HL-60 (cell line): ENCODE data around the gene STAP1.

Experiments used
- DNase-seq, 2 experiments: peaks; one replicate each; pipeline ENCODE4 v3.0.0-alpha.2; 2010 to 2020; ENCODE audit warnings: low read depth in 1 of 2, low spot score in 1 of 2
- H3K27ac ChIP-seq: fragments of 250-450 bp; sonication (Bioruptor Pico); replicated peaks from 2 replicates; pipeline ENCODE4 v1.5.1; 2020; ENCODE audit warnings: mild to moderate bottlenecking, moderate library complexity
- H3K27me3 ChIP-seq: fragments of 250-450 bp; sonication (Bioruptor Pico); 2 replicates; pipeline ENCODE4 v1.5.1; 2021; ENCODE audit warnings: mild to moderate bottlenecking, moderate library complexity; ENCODE audit not compliant: insufficient read depth, poor library complexity, severe bottlenecking
- H3K4me3 ChIP-seq: replicated peaks from 2 replicates; pipeline ENCODE4 v1.5.1; 2011; ENCODE audit warnings: mild to moderate bottlenecking, control low read depth, low read length; ENCODE audit not compliant: insufficient read depth
- GABPA ChIP-seq: IDR thresholded peaks from 2 replicates; pipeline ENCODE4 v1.6.1; 2012; ENCODE audit warnings: low read depth
- POLR2AphosphoS5 ChIP-seq: IDR thresholded peaks from 2 replicates; pipeline ENCODE4 v1.6.1; 2012; ENCODE audit warnings: low read depth
- SPI1 ChIP-seq: IDR thresholded peaks from 2 replicates; pipeline ENCODE4 v1.6.1; 2012; ENCODE audit warnings: low read depth, mild to moderate bottlenecking, borderline replicate concordance
- TF ChIP-seq, protein P1 (sequence below): IDR thresholded peaks from one replicate; pipeline ENCODE4 v1.5.1; 2011; ENCODE audit warnings: low read length, control low read depth, inconsistent platforms; ENCODE audit not compliant: insufficient read depth
- TF ChIP-seq, protein P2 (sequence below): IDR thresholded peaks from 2 replicates; pipeline ENCODE4 v1.6.1; 2012; ENCODE audit warnings: low read depth; ENCODE audit not compliant: insufficient replicate concordance

STAP1 gene

DNA sequence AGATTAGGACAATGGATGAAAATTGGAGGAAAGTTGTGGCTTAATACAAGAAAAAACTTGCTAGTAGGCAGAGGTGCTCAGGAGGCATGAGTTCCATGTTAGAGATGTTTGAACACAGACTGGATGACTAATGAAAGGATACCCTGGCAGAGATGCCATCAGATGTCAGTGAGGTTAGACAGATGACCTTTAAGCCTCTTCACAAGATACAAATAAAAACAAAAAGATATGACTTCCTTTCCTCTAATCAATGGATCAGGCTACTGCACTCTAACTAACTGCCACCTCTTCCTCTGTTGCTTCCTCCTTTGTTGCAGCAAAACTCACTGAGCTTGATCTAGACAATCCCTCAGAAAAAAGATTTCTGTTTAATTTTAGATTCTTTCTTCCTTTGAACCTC is 14.7 kb downstream of the STAP1 start:
- Histone ChIP-seq H3K4me3 (no peak overlapping the region), H3K27ac (no peak overlapping the region)

DNA sequence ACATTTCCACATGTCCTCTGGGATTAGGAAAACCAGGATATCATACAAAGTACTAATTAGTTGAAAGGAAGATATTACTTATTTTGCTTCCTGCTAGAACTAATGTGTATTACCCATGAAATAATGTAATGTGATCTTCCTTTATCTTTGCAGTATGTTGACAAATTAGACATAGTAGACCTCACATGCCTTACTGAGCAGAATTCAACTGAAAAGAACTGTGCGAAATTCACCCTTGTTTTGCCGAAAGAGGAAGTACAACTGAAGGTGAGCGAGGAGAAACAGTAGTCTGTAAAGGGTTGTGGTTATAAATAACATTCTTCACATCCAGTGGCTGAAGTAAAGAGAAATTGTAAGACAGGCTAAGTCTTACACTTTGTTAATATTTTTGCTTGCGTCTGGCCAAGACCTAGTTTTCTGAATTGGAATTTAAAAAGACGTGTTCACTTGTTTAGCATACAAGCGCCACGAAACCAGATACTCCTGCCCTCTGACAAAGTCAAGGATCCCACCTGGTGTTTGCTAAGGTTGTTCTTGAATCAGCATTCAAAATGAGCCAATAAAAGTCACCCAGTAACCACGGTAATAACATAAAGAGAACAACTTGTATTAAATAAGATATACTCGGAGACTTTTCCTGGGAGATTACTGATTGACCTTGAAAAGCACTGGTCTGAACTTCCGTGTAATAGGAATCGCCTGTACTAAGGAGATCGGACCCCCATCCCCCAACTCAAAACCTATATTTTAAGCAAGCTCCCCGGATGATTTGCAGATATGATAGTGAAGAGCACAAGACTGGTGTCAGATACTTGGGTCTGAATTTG is 16.9 kb downstream of the STAP1 start:
- TF ChIP-seq GABPA (no peak), SPI1 (peak; percentile 73; the same call in 1 of the 2 replicates)
- Histone ChIP-seq H3K27ac (peak overlapping the region; percentile 63), H3K27me3 (no peaks in the 10 kb centered on the region), H3K4me3 (peak overlapping the region; percentile 16)
- peak; percentile 21 to 63 for DNase-seq

More for the DNA sequence above, 14.7 kb downstream of the STAP1 start:
- H3K27me3 ChIP-seq, result no peaks in the 10 kb centered on the region
- TF ChIP-seq POLR2AphosphoS5, result no peak
- no peak for TF ChIP-seq GABPA
- TF ChIP-seq SPI1, result no peak; the same call in 1 of the 2 replicates
- no peak for DNase-seq

DNA sequence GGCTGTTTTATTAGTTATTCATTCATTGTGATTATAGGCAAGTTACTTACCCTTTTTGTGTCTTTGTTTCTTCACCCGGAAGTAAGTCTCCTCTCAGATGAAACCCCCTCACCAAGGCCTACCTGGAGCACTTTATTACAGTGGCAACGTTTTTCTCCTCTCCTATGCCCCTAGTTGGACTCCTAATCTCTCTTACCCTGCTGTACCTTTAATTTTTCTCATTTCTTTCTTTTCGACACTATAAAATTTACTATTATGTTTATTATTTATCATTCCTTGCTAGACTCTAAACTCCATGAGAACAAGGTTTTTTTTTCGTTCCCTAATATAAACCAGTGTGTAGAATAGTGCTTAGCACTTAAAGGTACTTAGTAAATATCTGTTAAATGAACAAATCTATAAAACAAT is 17.5 kb downstream of the STAP1 start:
- peak overlapping the region; percentile 63 for H3K27ac ChIP-seq
- no peak for DNase-seq
- TF ChIP-seq, protein P1, sequence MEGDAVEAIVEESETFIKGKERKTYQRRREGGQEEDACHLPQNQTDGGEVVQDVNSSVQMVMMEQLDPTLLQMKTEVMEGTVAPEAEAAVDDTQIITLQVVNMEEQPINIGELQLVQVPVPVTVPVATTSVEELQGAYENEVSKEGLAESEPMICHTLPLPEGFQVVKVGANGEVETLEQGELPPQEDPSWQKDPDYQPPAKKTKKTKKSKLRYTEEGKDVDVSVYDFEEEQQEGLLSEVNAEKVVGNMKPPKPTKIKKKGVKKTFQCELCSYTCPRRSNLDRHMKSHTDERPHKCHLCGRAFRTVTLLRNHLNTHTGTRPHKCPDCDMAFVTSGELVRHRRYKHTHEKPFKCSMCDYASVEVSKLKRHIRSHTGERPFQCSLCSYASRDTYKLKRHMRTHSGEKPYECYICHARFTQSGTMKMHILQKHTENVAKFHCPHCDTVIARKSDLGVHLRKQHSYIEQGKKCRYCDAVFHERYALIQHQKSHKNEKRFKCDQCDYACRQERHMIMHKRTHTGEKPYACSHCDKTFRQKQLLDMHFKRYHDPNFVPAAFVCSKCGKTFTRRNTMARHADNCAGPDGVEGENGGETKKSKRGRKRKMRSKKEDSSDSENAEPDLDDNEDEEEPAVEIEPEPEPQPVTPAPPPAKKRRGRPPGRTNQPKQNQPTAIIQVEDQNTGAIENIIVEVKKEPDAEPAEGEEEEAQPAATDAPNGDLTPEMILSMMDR, result no peak
- H3K4me3 ChIP-seq, result peak overlapping the region; percentile 16; the same call in 1 of the 2 replicates
- no peaks in the 10 kb centered on the region for H3K27me3 ChIP-seq

DNA sequence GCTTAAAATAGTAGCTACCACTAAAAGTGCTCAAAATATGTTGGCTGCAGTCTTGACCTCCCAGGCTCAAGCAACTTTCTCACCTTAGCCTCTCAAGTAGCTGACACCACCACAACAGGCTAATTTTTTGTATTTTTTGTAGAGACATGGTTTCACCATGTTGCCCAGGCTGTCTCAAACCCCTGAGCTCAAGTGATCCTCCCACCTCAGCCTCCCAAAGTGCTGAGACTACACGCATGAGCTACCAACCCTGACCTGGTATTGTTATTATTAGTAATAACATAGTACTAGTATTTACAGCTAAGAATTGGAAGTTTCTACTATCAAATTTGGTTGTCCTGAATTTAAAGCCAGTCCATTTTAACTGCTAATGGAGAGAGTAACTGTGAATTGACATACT is 18.0 kb downstream of the STAP1 start:
- TF ChIP-seq, protein P1, result no peak
- TF ChIP-seq SPI1 (no peak), GABPA (no peak), POLR2AphosphoS5 (no peak)
- TF ChIP-seq, protein P2, sequence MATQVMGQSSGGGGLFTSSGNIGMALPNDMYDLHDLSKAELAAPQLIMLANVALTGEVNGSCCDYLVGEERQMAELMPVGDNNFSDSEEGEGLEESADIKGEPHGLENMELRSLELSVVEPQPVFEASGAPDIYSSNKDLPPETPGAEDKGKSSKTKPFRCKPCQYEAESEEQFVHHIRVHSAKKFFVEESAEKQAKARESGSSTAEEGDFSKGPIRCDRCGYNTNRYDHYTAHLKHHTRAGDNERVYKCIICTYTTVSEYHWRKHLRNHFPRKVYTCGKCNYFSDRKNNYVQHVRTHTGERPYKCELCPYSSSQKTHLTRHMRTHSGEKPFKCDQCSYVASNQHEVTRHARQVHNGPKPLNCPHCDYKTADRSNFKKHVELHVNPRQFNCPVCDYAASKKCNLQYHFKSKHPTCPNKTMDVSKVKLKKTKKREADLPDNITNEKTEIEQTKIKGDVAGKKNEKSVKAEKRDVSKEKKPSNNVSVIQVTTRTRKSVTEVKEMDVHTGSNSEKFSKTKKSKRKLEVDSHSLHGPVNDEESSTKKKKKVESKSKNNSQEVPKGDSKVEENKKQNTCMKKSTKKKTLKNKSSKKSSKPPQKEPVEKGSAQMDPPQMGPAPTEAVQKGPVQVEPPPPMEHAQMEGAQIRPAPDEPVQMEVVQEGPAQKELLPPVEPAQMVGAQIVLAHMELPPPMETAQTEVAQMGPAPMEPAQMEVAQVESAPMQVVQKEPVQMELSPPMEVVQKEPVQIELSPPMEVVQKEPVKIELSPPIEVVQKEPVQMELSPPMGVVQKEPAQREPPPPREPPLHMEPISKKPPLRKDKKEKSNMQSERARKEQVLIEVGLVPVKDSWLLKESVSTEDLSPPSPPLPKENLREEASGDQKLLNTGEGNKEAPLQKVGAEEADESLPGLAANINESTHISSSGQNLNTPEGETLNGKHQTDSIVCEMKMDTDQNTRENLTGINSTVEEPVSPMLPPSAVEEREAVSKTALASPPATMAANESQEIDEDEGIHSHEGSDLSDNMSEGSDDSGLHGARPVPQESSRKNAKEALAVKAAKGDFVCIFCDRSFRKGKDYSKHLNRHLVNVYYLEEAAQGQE, result no peak

DNA sequence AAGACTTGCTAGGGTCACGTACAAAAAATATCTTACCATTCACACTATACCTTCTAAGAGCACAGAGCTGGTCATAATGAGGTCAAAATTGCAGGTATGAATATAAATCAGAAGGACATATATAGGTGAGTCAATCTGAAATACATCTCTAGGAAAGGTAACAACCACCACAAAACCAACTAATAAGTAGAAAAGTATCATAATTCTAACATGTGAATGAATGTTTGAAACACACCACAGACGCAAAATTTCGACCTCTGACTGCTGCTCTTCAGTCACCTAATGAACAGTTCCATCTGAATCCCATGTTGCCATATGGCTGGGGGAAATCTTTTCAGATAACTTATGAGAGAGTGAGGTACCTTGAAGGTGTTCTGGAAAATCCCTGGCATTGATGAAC is 22.1 kb downstream of the STAP1 start:
- no peaks in the 10 kb centered on the region for H3K27me3 ChIP-seq
- H3K4me3 ChIP-seq, result no peak overlapping the region
- TF ChIP-seq GABPA (no peak), SPI1 (no peak), POLR2AphosphoS5 (no peak)
- TF ChIP-seq, protein P2, result no peak
- TF ChIP-seq, protein P1, result no peak
- DNase-seq, result no peak
- no peak overlapping the region for H3K27ac ChIP-seq

More for the DNA sequence above, 18.0 kb downstream of the STAP1 start:
- Histone ChIP-seq H3K27ac (peak overlapping the region; percentile 63), H3K4me3 (no peak overlapping the region), H3K27me3 (no peaks in the 10 kb centered on the region)
- DNase-seq, result no peak
